GM10847 (cell line): ENCODE data around the gene CSPG4.

ENCODE experiments used
- POLR2A ChIP-seq: IDR thresholded peaks from 2 replicates; pipeline ENCODE4 v1.6.1; 2011; ENCODE audit not compliant: insufficient read length; ENCODE audit errors: extremely low read depth

CSPG4 gene

GRCh38 chr15:75723171-75723846 lies 10.7 kb upstream of the CSPG4 start:
- TF ChIP-seq POLR2A: no peak

- TF ChIP-seq POLR2A: no peak
Observed at GRCh38 chr15:75721923-75722870, 9.5 kb upstream of the CSPG4 start.

- TF ChIP-seq POLR2A: no peak
Observed at GRCh38 chr15:75721480-75721922, 8.9 kb upstream of the CSPG4 start.

GRCh38 chr15:75720787-75721479 lies 8.3 kb upstream of the CSPG4 start:
- no peak for TF ChIP-seq POLR2A

GRCh38 chr15:75720297-75720696 lies 7.6 kb upstream of the CSPG4 start:
- no peak for TF ChIP-seq POLR2A

- no peak for TF ChIP-seq POLR2A
Observed at GRCh38 chr15:75718328-75718727, 5.7 kb upstream of the CSPG4 start.

- TF ChIP-seq POLR2A: no peak
Observed at GRCh38 chr15:75714195-75714594, 1.5 kb upstream of the CSPG4 start.

- TF ChIP-seq POLR2A: no peak
Observed at GRCh38 chr15:75713338-75713895, 769 bp upstream of the CSPG4 start.

GRCh38 chr15:75706682-75706954 lies 6.0 kb downstream of the CSPG4 start:
- no peak for TF ChIP-seq POLR2A

- no peak for TF ChIP-seq POLR2A
Observed at GRCh38 chr15:75705854-75706681, 6.6 kb downstream of the CSPG4 start.

GRCh38 chr15:75704618-75705017 lies 8.0 kb downstream of the CSPG4 start:
- no peak for TF ChIP-seq POLR2A

- no peak for TF ChIP-seq POLR2A
Observed at GRCh38 chr15:75704263-75704615, 8.4 kb downstream of the CSPG4 start.

- TF ChIP-seq POLR2A: no peak
Observed at GRCh38 chr15:75702436-75702835, 10.2 kb downstream of the CSPG4 start.

- TF ChIP-seq POLR2A: no peak
Observed at GRCh38 chr15:75697523-75697922, 15.1 kb downstream of the CSPG4 start.

- TF ChIP-seq POLR2A: no peak
Observed at GRCh38 chr15:75696854-75697259, 15.8 kb downstream of the CSPG4 start.

GRCh38 chr15:75696311-75696720 lies 16.3 kb downstream of the CSPG4 start:
- TF ChIP-seq POLR2A: no peak
